HG03354 (cell line): ENCODE data around the gene CADM2.
"Not testable (repeated sequence)": the region's sequence is repeated elsewhere in the genome, so short reads cannot be mapped to it uniquely, and the experiment has no call there.

Source experiments
- ATAC-seq: cut with Tn5 transposase; IDR thresholded peaks from one replicate; pipeline ENCODE4 v1.9.1; 2021; ENCODE audit warnings: mild to moderate bottlenecking; ENCODE audit not compliant: unreplicated experiment, poor library complexity, severe bottlenecking

CADM2 gene

GRCh38 chr3:85591451-85591850, 632.7 kb downstream of the CADM2 start:
- no peak for ATAC-seq

- no peak for ATAC-seq
Observed at GRCh38 chr3:85592256-85592655, 633.5 kb downstream of the CADM2 start.

GRCh38 chr3:85594676-85595075, 635.9 kb downstream of the CADM2 start:
- ATAC-seq, result no peak

- ATAC-seq, result no peak
Observed at GRCh38 chr3:85603378-85603777, 644.6 kb downstream of the CADM2 start.

- ATAC-seq, result no peak
Observed at GRCh38 chr3:85604641-85605040, 645.9 kb downstream of the CADM2 start.

- ATAC-seq, result no peak
Observed at GRCh38 chr3:85605066-85605465, 646.3 kb downstream of the CADM2 start.

- ATAC-seq, result no peak
Observed at GRCh38 chr3:85626662-85627061, 667.9 kb downstream of the CADM2 start.

GRCh38 chr3:85627932-85628331, 669.1 kb downstream of the CADM2 start:
- ATAC-seq, result no peak

- no peak for ATAC-seq
Observed at GRCh38 chr3:85631070-85631469, 672.3 kb downstream of the CADM2 start.

- no peak for ATAC-seq
Observed at GRCh38 chr3:85632921-85633320, 674.1 kb downstream of the CADM2 start.

- ATAC-seq, result no peak
Observed at GRCh38 chr3:85652360-85652759, 693.6 kb downstream of the CADM2 start.

GRCh38 chr3:85660451-85660850, 701.7 kb downstream of the CADM2 start:
- ATAC-seq, result no peak

- no peak for ATAC-seq
Observed at GRCh38 chr3:85662462-85662861, 703.7 kb downstream of the CADM2 start.

GRCh38 chr3:85667744-85668143, 709.0 kb downstream of the CADM2 start:
- no peak for ATAC-seq

- ATAC-seq, result no peak
Observed at GRCh38 chr3:85670634-85671205, 711.9 kb downstream of the CADM2 start.

GRCh38 chr3:85672761-85673160, 714.0 kb downstream of the CADM2 start:
- ATAC-seq, result no peak

- ATAC-seq, result no peak
Observed at GRCh38 chr3:85678713-85679112, 719.9 kb downstream of the CADM2 start.

GRCh38 chr3:85681906-85682305, 723.1 kb downstream of the CADM2 start:
- no peak for ATAC-seq

GRCh38 chr3:85691196-85691595, 732.4 kb downstream of the CADM2 start:
- ATAC-seq, result no peak

- no peak for ATAC-seq
Observed at GRCh38 chr3:85697156-85697555, 738.4 kb downstream of the CADM2 start.

- no peak for ATAC-seq
Observed at GRCh38 chr3:85706130-85706529, 747.3 kb downstream of the CADM2 start.

- ATAC-seq, result not testable (repeated sequence)
Observed at GRCh38 chr3:85708325-85708724, 749.5 kb downstream of the CADM2 start.
